Stromal cell of bone marrow (primary cell): Measurements from ENCODE around the gene CARS1.
A peak's percentile ranks its signal among the peaks of the same experiment; 100 is the strongest.

ENCODE experiments used
- DNase-seq: peaks from one replicate; pipeline ENCODE4 v3.0.0-alpha.2; 2012; ENCODE audit warnings: low read depth

The CARS1 gene

GRCh38 chr11:3057069-3057963 lies at the start of gene CARS1:
Gene CARS1, minus strand, starts transcription at chr11:3057423. Its CDS starts 56 bp downstream, at chr11:3057367.
- peak; percentile 92 for DNase-seq

- DNase-seq: no peak
These were observed 48.8 kb upstream of the CARS1 start for GRCh38 chr11:3105791-3106735.

- DNase-seq: no peak
These were observed 48.0 kb upstream of the CARS1 start for GRCh38 chr11:3104961-3105790.

- no peak for DNase-seq
These were observed 47.0 kb upstream of the CARS1 start for GRCh38 chr11:3104051-3104714.

GRCh38 chr11:3103076-3103475 lies 45.9 kb upstream of the CARS1 start:
- no peak for DNase-seq

GRCh38 chr11:3102641-3102921 lies 45.4 kb upstream of the CARS1 start:
- no peak for DNase-seq

GRCh38 chr11:3101921-3102640 lies 44.9 kb upstream of the CARS1 start:
- DNase-seq: no peak

GRCh38 chr11:3099178-3099577 lies 42.0 kb upstream of the CARS1 start:
- no peak for DNase-seq

GRCh38 chr11:3096909-3097530 lies 39.8 kb upstream of the CARS1 start:
- DNase-seq: no peak

GRCh38 chr11:3095712-3096361 lies 38.6 kb upstream of the CARS1 start:
- DNase-seq: peak; percentile 83

GRCh38 chr11:3094223-3094824 lies 37.1 kb upstream of the CARS1 start:
- no peak for DNase-seq

GRCh38 chr11:3093281-3094191 lies 36.3 kb upstream of the CARS1 start:
- no peak for DNase-seq

- no peak for DNase-seq
These were observed 35.4 kb upstream of the CARS1 start for GRCh38 chr11:3092603-3093141.

- DNase-seq: no peak
These were observed 34.8 kb upstream of the CARS1 start for GRCh38 chr11:3091846-3092602.

GRCh38 chr11:3091081-3091845 lies 34.0 kb upstream of the CARS1 start:
- no peak for DNase-seq

GRCh38 chr11:3090096-3090901 lies 33.1 kb upstream of the CARS1 start:
- no peak for DNase-seq
